ENCODE measurements around the gene PROCR.
"Not testable (repeated sequence)": the region's sequence is repeated elsewhere in the genome, so short reads cannot be mapped to it uniquely, and the experiment has no call there.

The PROCR gene

DNA sequence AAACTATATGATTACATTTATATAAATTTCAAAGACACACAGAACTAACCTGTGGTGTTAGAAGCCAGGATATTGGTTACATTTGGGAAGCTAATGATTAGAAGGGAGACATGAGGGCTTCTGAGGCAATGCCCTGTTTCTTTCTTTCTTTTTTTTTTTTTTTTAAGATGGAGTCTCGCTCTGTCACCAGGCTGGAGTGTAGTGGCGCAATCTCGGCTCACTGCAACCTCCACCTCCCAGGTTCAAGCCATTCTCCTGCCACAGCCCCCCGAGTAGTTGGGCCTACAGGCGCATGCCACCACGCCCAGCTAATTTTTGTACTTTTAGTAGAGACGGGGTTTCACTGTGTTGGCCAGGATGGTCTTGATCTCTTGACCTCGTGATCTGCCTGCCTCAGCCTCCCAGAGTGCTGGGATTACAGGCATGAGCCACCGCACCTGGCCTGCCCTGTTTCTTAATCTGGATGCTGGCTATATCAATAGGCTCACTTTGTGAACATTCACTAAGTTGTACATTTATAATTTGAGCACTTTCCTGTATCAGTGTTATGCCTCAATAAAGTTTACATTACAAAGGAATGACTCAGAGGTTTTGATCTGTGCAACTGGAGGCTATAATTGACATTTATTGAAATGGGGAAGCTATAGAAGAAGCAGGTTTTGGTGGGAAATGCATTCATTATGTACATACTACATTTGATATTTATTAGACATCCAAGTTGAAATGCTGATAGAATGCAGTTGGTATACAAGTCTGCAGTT, 21.3 kb downstream of the PROCR start:
- not testable (repeated sequence) for DNase-seq

DNA sequence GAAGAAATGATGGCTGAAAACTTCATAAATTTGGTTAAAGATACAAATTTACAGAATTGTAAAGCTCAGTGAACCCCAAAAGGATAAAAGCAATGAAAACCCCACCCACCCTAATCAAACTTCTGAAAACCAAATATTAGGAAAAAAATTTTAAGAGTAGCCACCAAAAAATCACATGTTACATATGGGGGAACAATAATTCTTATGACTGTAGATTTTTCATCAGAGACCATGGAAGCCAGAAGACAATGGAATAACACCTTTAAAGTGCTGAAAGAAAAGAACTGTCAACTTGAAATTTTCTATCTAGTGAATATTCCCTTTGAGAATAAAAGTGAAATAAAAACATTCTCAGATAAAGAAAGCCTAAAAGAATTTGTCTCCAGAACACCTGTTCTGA, 24.4 kb downstream of the PROCR start:
- DNase-seq, result no peak

DNA sequence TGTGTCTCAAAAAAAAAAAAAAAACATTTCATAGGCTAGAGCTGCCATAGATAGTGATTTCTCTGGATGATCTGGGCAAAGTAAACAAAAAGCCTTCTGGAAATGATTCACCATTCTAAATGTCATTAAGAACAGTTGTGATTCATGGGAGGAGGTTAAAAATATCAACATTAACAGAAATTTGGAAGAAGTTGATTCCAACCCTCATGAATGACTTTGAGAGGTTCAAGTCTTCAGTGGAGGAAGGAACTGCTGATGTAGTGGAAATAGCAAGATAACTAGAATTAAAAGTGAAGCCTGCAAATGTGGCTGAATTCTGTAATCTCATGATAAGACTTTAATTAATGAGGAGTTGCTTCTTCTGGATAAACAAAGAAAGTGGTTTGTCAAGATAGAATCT, 27.9 kb downstream of the PROCR start:
- DNase-seq, result no peak

DNA sequence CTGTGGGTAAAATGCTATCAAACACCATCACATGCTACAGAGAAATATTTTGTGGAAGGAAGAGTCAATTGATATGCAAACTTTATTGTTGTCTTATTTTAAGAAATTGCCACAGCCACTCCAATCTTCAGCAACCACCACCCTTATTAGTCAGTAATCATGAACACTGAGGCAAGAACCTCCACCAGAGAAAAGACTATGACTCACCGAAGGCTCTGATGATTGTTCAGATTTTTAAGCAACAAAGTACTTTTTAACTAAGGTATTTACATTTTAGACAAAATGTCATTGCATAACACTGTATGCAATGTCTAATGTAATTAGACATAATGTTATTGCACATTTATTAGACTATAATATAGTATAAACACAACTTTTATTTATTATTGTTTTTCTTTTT, 28.4 kb downstream of the PROCR start:
- no peak for DNase-seq

DNA sequence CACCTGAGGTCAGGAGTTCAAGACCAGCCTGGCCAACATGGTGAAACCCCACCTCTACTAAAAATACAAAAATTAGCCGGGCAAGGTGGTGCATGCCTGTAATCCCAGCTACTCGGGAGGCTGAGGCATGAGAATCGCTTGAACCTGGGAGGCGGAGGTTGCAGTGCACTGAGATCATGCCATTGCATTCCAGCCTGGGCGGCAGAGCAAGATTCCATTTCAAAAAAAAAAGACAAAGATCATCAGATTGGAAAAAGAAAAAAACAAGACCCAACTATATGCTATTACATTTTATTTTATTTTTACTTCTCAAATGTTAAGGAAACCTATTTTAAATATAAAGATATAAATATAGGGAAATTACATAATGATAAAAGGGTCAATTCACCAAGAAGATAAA, 29.6 kb downstream of the PROCR start:
- not testable (repeated sequence) for DNase-seq

DNA sequence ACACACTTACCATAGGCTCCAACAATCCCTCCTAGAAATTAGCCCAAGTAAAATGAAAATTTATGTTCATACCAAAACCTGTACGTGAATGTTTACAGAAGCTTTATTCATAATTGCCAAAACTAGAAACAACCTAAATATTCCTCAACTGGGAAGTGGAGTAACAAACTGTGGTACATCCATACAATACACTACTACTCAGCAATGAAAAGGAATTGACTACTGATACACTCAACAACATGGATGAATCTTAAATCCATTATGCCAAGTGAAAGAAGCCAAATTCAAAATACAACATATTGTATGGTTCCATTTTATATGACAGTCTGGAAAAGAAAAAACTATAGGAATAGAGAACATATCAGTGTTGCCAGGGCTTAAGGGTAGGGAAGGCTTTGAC, 34.9 kb downstream of the PROCR start:
- no peak for DNase-seq

DNA sequence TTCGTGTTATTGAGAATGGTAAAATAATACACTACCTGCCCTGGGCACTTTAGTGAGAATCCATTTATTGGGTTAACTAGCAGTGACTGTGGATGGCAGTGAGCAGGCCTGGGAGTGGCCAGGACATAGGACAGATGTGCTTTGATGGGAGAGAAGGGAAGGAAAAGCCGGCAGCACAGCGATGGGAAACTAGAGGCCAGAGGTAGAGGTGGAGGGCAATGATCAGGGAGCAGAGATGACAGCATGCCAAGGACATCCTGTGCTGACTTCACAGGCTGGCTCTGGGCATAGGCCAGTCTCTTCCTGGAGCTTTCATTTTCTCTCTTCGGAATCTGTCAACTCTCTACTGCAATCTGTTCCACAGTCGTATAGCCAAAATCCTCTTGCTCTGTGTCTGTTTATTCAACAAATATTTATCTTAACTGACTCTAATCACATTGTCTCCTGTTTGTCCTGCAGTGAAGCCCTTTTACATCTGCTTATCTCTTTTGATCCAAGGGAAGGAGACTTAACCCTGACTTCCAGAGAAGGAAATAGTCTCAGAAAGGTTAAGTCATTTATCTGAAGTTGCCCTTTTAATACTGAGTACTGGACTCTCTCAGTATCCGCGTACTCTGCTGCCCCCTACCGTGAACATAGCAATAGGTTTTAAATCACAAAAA, 36.2 kb downstream of the PROCR start:
- DNase-seq, result peak; percentile 79

DNA sequence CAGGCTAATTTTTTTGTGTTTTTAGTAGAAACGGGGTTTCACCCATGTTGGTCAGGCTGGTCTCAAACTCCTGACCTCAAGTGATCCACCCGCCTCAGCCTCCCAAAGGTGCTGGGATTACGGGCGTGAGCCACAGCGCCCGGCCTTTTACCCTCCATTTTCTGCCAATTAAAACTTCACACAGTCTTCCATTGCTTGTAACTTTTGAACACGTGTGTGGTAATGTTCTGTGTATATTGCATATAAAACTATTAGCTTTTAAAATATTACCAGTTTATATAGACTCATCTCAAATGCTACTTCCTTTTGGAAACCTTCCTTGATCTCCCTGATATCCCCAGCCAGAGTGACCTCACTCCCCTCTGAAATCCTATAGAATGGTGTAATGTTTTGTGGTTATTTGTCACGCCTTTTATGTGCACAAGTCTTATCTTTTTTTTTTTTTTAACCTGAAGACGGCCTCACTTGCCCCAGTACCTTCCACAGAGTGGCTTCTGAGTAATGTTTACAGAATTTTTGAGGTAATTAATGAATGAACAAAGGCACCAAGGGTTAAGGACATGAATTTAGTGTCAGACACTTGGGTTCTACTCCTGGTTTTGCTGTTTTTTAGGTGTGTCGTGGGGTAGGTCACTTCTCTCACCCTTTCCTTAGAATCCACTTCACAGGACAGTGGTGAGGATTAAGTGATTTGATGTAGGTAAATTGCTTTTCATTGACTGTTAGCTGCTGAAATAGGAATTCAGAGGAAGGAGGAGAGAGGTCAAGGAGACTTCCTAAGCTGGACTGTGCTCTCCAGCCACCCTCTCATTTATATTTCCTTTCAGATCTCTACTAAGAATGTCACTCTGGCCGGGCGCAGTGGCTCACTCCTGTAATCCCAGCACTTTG, 43.4 kb downstream of the PROCR start:
- DNase-seq, result no peak

DNA sequence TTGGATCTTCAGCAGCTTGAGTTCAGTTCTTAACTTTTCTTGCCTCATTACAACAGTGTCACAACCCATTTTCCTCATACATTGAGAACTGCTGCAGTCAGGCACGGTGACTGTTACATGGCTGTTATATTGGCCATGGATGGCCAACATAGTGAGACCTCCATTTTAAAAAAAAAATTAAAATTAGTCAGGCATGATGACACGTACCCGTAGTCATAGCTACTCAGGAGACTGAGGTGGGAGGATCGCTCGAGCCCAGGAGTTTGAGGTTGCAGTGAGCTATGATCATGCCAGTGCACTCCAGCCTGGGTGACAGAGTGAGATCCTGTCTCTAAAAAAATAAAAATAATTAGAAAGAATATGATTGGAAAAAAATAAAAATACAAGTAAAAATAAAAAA, 44.7 kb downstream of the PROCR start:
- no peak for DNase-seq

DNA sequence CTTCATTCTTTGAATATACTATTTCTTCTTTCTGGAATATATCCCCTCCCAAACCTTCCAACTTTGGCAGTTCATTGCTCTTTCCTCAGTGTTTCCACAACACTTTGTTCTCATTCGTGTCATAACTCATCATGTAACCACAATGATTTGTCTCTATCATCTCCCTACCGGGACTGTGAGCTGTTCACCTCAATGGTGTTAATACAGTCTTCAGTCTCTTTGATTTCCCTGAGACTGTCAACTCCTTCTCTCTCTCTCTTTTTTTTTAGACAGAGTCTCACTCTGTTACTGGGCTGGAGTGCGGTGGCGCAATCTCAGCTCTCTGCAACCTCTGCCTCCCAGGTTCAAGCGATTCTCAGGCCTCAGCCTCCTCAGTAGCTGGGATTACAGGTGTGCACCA, 52.1 kb downstream of the PROCR start:
- no peak for DNase-seq

DNA sequence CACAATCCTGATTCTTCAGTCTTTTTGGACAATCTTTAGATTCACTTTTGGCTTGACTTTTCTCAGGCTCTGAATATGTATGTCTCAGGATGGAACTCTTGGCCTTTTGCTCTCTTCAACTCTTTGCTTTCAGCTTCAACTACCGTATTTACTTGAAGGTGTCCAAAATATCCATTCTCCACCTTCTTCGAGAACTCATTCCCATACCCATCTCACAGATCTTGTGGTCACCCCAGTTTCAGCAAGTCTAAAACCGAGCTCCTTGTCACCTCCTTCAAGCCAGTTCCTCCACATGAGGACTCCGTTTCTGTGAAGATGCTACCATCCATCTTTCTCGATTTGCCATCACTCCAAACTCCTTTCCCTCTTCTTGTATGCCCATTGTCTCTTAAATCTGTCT, 52.7 kb downstream of the PROCR start:
- DNase-seq, result no peak

DNA sequence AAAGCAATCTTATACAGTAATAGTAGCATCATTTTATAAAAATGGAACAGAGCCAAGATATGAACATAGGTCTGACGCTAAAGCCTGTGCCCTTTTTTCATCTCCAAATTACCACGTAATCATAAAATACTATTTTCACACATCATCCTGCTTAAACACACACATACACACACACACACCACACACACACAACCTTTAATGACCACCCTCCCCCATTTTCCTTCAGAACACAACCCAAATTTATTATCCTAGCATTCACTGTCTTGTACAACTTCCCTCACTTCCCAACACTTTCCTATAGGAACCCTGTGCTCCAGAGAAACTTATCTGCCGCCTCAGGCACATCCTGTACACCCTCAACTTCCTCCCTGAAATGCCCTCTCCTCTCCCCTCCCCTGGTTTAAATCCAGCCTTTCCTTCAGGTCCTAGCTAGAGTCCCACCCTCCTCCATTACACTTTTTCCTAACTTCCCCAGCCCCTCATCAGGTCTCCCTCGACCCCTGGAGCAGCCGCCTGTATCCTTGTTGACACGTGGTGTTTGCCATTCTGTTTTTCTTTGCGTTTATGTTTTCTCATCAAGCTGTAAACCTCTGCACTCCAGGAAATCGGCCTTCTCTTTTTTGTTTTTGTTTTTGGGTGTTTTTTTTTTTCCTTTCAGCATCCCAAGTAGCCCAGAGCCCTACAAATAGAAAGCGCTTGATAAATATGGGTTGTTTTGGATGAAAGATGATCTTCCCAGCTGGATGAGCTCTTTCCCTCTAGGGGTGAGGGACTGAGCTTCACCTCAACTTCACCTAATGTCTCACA, 53.6 kb downstream of the PROCR start:
- DNase-seq, result no peak

DNA sequence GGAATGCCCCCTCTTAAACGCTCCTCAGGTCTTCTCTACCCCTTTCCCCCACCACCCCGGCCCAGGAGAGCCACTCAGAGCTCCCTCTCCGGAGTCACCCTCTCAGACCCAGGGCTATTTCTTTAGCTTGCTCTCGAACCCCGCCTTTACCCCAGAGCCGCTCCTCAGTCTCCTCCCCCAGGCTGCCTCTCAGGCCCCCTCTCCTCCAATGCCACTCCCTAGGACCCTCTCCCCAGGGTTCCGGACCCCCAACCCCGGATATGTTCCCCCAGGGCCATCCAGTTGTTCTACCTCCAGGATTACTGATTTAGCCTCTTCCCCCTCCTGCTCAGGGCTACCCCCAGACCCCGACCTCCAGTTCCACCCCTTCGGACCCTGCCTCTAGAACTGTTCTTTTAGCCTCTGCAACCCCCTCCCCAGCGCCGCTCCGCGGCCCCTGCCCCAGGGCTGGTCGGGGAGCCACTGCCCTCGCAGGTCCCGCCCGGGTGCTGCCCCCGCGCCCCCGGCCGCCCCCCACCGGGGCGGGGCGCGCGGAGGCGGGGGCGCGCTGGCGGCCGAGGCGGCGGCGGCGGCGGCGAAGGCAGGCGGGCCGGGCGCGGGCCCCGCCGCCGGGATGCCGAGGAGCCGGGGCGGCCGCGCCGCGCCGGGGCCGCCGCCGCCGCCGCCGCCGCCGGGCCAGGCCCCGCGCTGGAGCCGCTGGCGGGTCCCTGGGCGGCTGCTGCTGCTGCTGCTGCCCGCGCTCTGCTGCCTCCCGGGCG, 54.4 kb downstream of the PROCR start, which contains the start of gene MMP24:
Gene MMP24 (plus strand): TSS at position 565 of the 758 bp plus-strand sequence. CDS start 49 bp downstream, at position 614.
- DNase-seq, result no peak
